ENCODE measurements around the gene HELZ2.

The HELZ2 gene

DNA sequence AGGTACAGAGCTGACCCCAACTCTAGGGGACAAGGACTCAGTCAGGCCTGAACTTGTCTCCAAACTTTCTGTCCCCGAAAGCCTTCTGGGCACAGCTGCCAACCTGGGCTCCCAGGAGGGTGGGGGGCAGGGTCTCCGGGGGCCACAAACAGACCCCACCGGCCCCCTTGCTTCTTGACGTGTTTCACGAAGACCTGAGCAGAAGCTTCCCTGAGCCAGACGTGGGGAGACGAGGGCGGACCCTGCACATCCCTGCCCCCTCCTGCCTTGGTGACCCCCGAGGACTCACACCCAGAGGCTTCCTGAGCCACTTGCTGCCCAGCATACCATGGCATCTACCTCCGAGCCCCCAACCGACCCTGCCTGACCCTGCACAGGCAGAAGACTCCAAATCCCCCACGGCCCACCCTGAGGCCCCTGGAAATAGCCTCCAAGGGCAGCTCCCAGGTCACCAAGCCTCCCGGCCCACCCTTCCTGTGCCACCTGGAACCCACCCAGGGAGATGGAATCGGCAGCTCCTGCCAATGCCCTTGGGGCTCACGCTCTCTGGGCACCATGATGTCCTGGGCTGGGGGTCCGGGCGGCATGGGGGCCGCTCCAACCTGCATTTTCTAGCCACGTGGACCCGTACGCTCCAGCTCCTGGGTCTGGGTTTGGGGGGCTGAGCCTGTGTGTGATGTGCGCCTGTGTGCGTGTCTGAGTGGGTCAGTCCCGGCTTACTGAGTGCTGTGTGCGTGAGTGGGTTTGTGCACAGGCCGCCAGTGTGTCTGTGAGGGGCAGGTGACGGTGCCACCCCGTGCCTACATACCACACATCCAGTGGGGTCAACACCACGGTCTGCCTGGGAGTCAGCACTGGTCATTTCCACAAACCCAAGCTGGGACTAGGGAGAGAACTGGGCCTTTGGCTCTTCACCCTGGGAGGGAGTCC is 34.3 kb downstream of the HELZ2 start:
- H3K79me2 ChIP-seq (ENCODE audit: insufficient read depth, low read length): no peaks in the 10 kb centered on the region
- H3F3A ChIP-seq (ENCODE audit: low read depth): no peaks in the 10 kb centered on the region
- H3K9ac ChIP-seq (ENCODE audit: low read depth, low read length, poor library complexity, severe bottlenecking): no peak overlapping the region
- H4K20me1 ChIP-seq (ENCODE audit: insufficient read depth, low read length, poor library complexity, severe bottlenecking): no peaks in the 10 kb centered on the region
- H3K4me2 ChIP-seq (ENCODE audit: low read depth, low read length, poor library complexity, severe bottlenecking): no peak overlapping the region
- no peaks in the 10 kb centered on the region for H3K9me3 ChIP-seq (ENCODE audit: insufficient read depth, low read depth, low read length)
- H3K27me3 ChIP-seq (ENCODE audit: insufficient read depth, low read length, poor library complexity, severe bottlenecking): no peaks in the 10 kb centered on the region
- no peaks in the 10 kb centered on the region for H3K36me3 ChIP-seq (ENCODE audit: insufficient read depth, low read length)
- H3K4me1 ChIP-seq (ENCODE audit: insufficient read depth, low read length, poor library complexity, severe bottlenecking): peaks cover 12% of the 10 kb centered on the region
- no peaks in the 10 kb centered on the region for H3K9me2 ChIP-seq (replicated peaks; ENCODE audit: low read depth, low read length)
- no peak overlapping the region for H2AFZ ChIP-seq (ENCODE audit: low read length)
- H3K4me3 ChIP-seq (ENCODE audit: low read length, poor library complexity, severe bottlenecking): no peak overlapping the region
- TF ChIP-seq, protein P1, sequence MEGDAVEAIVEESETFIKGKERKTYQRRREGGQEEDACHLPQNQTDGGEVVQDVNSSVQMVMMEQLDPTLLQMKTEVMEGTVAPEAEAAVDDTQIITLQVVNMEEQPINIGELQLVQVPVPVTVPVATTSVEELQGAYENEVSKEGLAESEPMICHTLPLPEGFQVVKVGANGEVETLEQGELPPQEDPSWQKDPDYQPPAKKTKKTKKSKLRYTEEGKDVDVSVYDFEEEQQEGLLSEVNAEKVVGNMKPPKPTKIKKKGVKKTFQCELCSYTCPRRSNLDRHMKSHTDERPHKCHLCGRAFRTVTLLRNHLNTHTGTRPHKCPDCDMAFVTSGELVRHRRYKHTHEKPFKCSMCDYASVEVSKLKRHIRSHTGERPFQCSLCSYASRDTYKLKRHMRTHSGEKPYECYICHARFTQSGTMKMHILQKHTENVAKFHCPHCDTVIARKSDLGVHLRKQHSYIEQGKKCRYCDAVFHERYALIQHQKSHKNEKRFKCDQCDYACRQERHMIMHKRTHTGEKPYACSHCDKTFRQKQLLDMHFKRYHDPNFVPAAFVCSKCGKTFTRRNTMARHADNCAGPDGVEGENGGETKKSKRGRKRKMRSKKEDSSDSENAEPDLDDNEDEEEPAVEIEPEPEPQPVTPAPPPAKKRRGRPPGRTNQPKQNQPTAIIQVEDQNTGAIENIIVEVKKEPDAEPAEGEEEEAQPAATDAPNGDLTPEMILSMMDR (conservative IDR thresholded peaks at IDR 0.05; ENCODE audit: low read length): no peak
- no peak for TF ChIP-seq EZH2phosphoT487 (IDR thresholded peaks at IDR 0.05; ENCODE audit: borderline replicate concordance)

DNA sequence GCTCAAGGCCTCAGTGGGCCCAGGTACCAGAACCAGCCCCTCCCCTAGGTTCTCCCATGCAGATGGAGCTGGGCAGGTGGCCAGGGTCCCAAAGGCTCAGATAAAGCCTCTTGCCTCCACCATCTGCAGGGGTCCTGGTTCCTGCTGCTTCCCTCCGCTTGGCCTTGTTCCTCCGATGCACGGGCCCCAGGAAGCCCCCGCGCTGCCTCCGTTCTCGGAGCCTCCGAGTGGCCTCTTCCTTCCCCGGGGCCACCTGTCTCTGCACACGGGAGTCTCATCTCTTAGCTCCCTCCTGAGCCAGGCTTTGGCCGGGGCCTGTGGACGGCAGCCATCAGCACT is 35.0 kb downstream of the HELZ2 start:
- no peak for TF ChIP-seq EZH2phosphoT487 (IDR thresholded peaks at IDR 0.05; ENCODE audit: borderline replicate concordance)
- TF ChIP-seq, protein P1 (conservative IDR thresholded peaks at IDR 0.05; ENCODE audit: low read length): no peak
- Histone ChIP-seq H3K4me2 (ENCODE audit: low read depth, low read length, poor library complexity, severe bottlenecking) (no peak overlapping the region), H4K20me1 (ENCODE audit: insufficient read depth, low read length, poor library complexity, severe bottlenecking) (no peaks in the 10 kb centered on the region), H2AFZ (ENCODE audit: low read length) (no peak overlapping the region), H3K9me2 (replicated peaks; ENCODE audit: low read depth, low read length) (no peaks in the 10 kb centered on the region), H3K4me1 (ENCODE audit: insufficient read depth, low read length, poor library complexity, severe bottlenecking) (peaks cover 12% of the 10 kb centered on the region), H3K4me3 (ENCODE audit: low read length, poor library complexity, severe bottlenecking) (no peak overlapping the region), H3K27me3 (ENCODE audit: insufficient read depth, low read length, poor library complexity, severe bottlenecking) (no peaks in the 10 kb centered on the region), H3K9ac (ENCODE audit: low read depth, low read length, poor library complexity, severe bottlenecking) (no peak overlapping the region), H3K79me2 (ENCODE audit: insufficient read depth, low read length) (no peaks in the 10 kb centered on the region), H3F3A (ENCODE audit: low read depth) (no peaks in the 10 kb centered on the region), H3K36me3 (ENCODE audit: insufficient read depth, low read length) (no peaks in the 10 kb centered on the region), H3K9me3 (ENCODE audit: insufficient read depth, low read depth, low read length) (no peaks in the 10 kb centered on the region)

DNA sequence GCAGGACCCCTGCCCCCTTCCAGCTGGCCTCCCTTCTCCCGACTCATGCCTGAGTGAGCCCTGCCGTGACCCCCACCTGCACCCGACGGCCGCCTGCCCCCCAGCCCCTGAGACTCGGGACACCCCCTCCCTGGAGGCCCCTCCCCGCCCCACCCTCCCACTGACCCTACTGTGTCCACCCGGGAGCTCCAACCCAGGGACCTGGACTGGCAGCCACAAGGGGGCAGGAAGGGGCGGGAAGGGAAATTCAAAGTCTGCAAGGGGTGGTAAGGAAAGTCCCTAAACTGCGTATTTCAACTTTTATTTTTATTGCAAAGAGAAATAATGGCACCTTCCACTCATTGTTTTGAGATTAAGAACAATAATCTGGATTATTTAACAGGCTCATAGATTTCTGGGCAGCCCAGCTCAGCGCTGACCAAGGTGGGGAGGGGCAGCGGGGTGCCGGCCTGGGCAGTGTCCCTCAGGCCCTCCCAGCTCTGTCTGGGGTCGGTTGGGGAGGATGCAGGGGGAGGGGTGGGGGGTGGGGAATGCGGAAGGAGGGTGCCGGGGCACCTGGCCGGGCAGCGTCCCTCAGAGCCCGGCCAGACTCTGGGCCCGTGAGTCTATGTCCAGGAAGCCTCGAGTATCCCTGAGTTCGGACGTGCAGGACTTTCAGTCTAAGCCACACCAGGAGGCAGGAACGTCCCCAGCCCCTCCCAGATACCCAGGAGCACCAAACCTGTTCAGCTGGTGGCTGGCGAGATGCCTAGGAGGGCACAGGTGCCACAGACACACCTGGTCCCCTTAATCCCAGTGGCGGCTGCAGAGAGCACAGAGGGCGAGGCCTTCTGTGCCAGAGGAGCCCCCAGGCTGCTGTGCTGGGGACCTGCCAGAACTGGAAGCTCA is 35.6 kb downstream of the HELZ2 start:
- H4K20me1 ChIP-seq (ENCODE audit: insufficient read depth, low read length, poor library complexity, severe bottlenecking): no peaks in the 10 kb centered on the region
- H3K9ac ChIP-seq (ENCODE audit: low read depth, low read length, poor library complexity, severe bottlenecking): peak overlapping the region; percentile 61
- H3K4me3 ChIP-seq (ENCODE audit: low read length, poor library complexity, severe bottlenecking): peak overlapping the region; percentile 63
- no peaks in the 10 kb centered on the region for H3K79me2 ChIP-seq (ENCODE audit: insufficient read depth, low read length)
- no peaks in the 10 kb centered on the region for H3K9me3 ChIP-seq (ENCODE audit: insufficient read depth, low read depth, low read length)
- no peaks in the 10 kb centered on the region for H3F3A ChIP-seq (ENCODE audit: low read depth)
- H2AFZ ChIP-seq (ENCODE audit: low read length): no peak overlapping the region
- H3K9me2 ChIP-seq (replicated peaks; ENCODE audit: low read depth, low read length): no peaks in the 10 kb centered on the region
- no peaks in the 10 kb centered on the region for H3K27me3 ChIP-seq (ENCODE audit: insufficient read depth, low read length, poor library complexity, severe bottlenecking)
- TF ChIP-seq, protein P1 (conservative IDR thresholded peaks at IDR 0.05; ENCODE audit: low read length): no peak
- no peak for TF ChIP-seq EZH2phosphoT487 (IDR thresholded peaks at IDR 0.05; ENCODE audit: borderline replicate concordance)
- peak overlapping the region; percentile 66 for H3K4me2 ChIP-seq (ENCODE audit: low read depth, low read length, poor library complexity, severe bottlenecking)
- peaks cover 12% of the 10 kb centered on the region for H3K4me1 ChIP-seq (ENCODE audit: insufficient read depth, low read length, poor library complexity, severe bottlenecking)
- H3K36me3 ChIP-seq (ENCODE audit: insufficient read depth, low read length): no peaks in the 10 kb centered on the region

All from Loucy (cell line).